Endometrial microvascular endothelial cells (primary cell): ENCODE measurements around the gene MOB3A. TPM values are rescaled to one million over a fixed set of nuclear protein-coding genes. Genes with fewer than 3 reads are reported as not detected.

Source experiments
- in situ Hi-C: cut with HindIII; loops from 2 replicates; pipeline ENCODE4 v1.10.0; 2017; ENCODE audit warnings: low sequenced_read_pairs, low pct_unique_long_range_greater_than_20kb; ENCODE audit errors: inconsistent ontology term
- total RNA-seq: library from RNA; depleted of rRNA; stranded (reverse); fragments of >200 nt; gene quantifications from one replicate; pipeline ENCODE4 v1.2.3, GENCODE V29; 2015; ENCODE audit errors: inconsistent ontology term

MOB3A gene
- total RNA-seq, 1 donor from 2014 or later = 66.6 TPM

DNA sequence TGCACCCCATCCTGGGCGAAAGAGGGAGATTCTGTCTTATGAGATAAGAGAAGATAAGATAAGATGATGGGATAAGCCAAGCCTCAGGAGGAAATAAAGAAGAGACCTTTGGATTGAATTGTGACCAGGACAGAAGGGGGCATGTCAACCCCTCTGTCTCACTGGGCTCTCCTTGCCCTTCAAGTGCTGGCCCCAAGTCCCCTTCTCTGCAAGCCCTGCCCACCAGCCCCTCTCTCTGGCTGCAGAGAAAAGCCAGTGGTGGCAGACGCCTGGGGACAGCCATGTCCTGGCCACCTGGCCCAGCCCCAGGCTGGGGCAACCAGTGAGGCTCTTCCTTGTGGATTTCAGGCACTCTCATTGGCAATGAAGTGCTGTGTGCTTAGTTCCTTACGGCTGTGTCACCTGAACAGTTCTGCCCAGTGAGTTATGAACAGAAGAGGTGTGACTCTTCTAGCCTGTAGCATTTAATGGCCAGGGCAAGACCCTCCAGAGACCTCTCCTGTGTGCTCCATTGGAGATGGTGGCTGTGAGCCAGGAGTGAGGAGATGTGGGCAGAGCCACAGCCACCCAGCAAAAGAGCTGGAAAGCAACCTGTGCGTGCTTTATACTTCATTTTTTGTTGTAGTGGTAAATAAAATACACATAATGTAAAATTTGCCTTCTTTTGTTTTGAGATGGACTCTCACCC lies 74.5 kb downstream of the MOB3A start:
- in situ Hi-C loops = no loop called here

Other genes starting within 250 kb of the MOB3A start
- gene REXO1, start 247.8 kb downstream of the MOB3A start, total RNA-seq = 15.7 TPM
- 12.9 TPM for gene KLF16, start 232.7 kb downstream of the MOB3A start, total RNA-seq
- gene ABHD17A, start 210.8 kb downstream of the MOB3A start, total RNA-seq = 149 TPM
- 15.5 TPM for gene ADAT3, start 190.9 kb downstream of the MOB3A start, total RNA-seq
- 83.0 TPM for gene SCAMP4, start 190.9 kb downstream of the MOB3A start, total RNA-seq
- 63.7 TPM for gene CSNK1G2, start 155.2 kb downstream of the MOB3A start, total RNA-seq
- 88.5 TPM for gene BTBD2, start 80.6 kb downstream of the MOB3A start, total RNA-seq
- 111 TPM for gene MKNK2, start 45.1 kb downstream of the MOB3A start, total RNA-seq
- not detected for gene IZUMO4, start 589 bp upstream of the MOB3A start, total RNA-seq
- gene AP3D1, start 55.2 kb upstream of the MOB3A start, total RNA-seq = 103 TPM
- 12.5 TPM for gene DOT1L, start 67.6 kb upstream of the MOB3A start, total RNA-seq
- 118 TPM for gene PLEKHJ1, start 140.0 kb upstream of the MOB3A start, total RNA-seq
- 51.0 TPM for gene SF3A2, start 140.5 kb upstream of the MOB3A start, total RNA-seq
- 0.19 TPM for gene AMH, start 153.0 kb upstream of the MOB3A start, total RNA-seq
- not detected for gene JSRP1, start 160.1 kb upstream of the MOB3A start, total RNA-seq
- gene PEAK3, start 185.8 kb upstream of the MOB3A start, total RNA-seq = not detected
- gene LINGO3, start 211.8 kb upstream of the MOB3A start, total RNA-seq = not detected
- 132 TPM for gene LSM7, start 232.3 kb upstream of the MOB3A start, total RNA-seq
- gene SPPL2B, start 232.4 kb upstream of the MOB3A start, total RNA-seq = 53.6 TPM